Endothelial cell (in vitro differentiated cells): Measurements from ENCODE around the gene C1R. TPM values are rescaled to one million over a fixed set of nuclear protein-coding genes. Genes with fewer than 3 reads are reported as not detected.

Experiments used
- DNase-seq: peaks from one replicate; pipeline ENCODE4 v3.0.0; 2021; ENCODE audit warnings: low spot score
- H3K27ac Mint-ChIP-seq: one replicate; pipeline ENCODE4 v1.8.0; 2021; ENCODE audit warnings: mixed read lengths, inconsistent platforms; ENCODE audit not compliant: unreplicated experiment
- H3K27me3 Mint-ChIP-seq: one replicate; pipeline ENCODE4 v1.8.0; 2021; ENCODE audit warnings: mild to moderate bottlenecking, moderate library complexity, mixed read lengths, inconsistent platforms; ENCODE audit not compliant: unreplicated experiment
- H3K36me3 Mint-ChIP-seq: one replicate; pipeline ENCODE4 v1.8.0; 2021; ENCODE audit warnings: mild to moderate bottlenecking, low read depth, mixed read lengths, inconsistent platforms; ENCODE audit not compliant: unreplicated experiment
- H3K4me1 Mint-ChIP-seq: one replicate; pipeline ENCODE4 v1.8.0; 2021; ENCODE audit warnings: mild to moderate bottlenecking, mixed read lengths, inconsistent platforms; ENCODE audit not compliant: unreplicated experiment
- H3K4me3 Mint-ChIP-seq: one replicate; pipeline ENCODE4 v1.8.0; 2021; ENCODE audit warnings: mild to moderate bottlenecking, mixed read lengths, inconsistent platforms; ENCODE audit not compliant: unreplicated experiment
- H3K9me3 Mint-ChIP-seq: one replicate; pipeline ENCODE4 v1.8.0; 2021; ENCODE audit warnings: mixed read lengths, inconsistent platforms; ENCODE audit not compliant: unreplicated experiment
- total RNA-seq: library from RNA; stranded (reverse); fragmentation: NEBNext Ultra II Directional; extraction: Animal tissue kit (Norgen Biotek cat#: 25700); gene quantifications from one replicate; pipeline ENCODE4 v1.2.1, GENCODE V29; 2021; ENCODE audit not compliant: unreplicated experiment
- TF ChIP-seq, protein P1 (sequence below): fragments of 200-600 bp; sonication (generic); IDR thresholded peaks from one replicate; pipeline ENCODE4 v1.5.0; 2021; ENCODE audit warnings: antibody characterized with exemption; ENCODE audit not compliant: unreplicated experiment

C1R gene
- total RNA-seq, 1 donor from 2014 or later, result 1.4 TPM

DNA sequence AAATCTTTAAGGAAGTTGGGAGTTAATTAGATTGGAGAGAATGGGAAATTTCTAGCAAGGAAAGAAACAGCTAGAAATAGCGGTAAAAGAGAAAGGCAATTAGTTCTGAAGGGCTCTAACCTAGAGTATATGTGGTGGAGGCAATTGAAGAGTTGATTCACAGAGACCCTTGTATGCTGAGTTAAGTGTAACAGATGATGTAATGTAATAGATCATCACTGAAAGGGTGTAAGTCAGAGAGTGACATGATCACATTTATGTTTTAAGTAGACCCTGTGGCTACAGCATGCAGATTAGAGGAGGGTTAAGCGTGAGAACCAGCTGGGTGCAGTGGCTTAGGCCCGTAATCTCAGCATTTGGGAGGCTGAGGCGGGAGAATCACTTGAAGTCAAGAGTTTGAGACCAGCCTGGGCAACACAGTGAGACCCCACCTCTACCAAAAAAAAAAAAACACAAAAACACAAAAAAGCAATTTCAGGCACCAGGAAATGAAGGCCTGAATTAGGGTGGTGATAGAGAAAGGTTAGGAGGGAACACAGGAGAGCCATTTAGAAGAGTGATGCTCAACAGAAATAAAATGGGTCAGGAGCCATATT, 33.5 kb upstream of the C1R start:
- peaks cover 11% of the 10 kb centered on the region for H3K36me3 Mint-ChIP-seq

DNA sequence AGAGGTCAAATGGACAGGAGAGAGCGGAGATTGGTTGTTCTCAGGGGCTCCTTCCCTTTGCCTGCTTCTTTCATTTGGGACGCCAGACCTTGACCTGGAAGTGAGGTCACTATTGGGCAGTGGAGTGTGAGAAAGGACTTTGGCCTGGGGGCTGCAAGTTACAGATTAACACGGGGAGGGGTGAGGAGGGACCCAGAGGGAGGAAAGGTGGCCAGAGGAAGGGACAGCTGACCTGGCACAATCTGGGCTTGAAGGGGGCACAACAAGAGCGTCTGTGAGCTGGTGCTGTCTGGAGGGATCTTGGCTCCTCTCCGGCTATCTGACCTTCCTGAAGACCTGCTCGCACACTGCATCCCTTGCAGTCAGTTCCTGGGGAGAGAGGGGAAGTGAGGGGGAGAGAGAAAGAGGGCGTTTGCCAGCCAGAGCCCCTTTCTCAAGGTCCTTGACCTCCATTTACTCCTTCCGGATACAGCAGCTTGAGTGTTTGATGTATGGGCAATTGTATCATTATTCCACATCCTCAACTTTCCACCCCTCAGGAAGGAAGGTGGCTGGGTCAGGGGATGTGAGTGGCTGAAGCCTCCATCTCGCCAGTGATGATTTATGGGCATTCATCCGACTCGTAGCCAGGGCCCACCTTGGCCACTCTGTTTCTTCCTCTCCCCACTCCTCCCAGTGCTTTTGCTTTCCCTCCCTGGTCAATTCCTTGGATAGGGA, 31.7 kb upstream of the C1R start:
- Mint-ChIP-seq H3K4me3 (no peak overlapping the region), H3K27me3 (peaks cover 4% of the 10 kb centered on the region), H3K27ac (peak overlapping the region; percentile 38), H3K9me3 (no peaks in the 10 kb centered on the region), H3K4me1 (peaks cover 24% of the 10 kb centered on the region), H3K36me3 (peaks cover 11% of the 10 kb centered on the region)
- DNase-seq, result no peak
- TF ChIP-seq, protein P1, sequence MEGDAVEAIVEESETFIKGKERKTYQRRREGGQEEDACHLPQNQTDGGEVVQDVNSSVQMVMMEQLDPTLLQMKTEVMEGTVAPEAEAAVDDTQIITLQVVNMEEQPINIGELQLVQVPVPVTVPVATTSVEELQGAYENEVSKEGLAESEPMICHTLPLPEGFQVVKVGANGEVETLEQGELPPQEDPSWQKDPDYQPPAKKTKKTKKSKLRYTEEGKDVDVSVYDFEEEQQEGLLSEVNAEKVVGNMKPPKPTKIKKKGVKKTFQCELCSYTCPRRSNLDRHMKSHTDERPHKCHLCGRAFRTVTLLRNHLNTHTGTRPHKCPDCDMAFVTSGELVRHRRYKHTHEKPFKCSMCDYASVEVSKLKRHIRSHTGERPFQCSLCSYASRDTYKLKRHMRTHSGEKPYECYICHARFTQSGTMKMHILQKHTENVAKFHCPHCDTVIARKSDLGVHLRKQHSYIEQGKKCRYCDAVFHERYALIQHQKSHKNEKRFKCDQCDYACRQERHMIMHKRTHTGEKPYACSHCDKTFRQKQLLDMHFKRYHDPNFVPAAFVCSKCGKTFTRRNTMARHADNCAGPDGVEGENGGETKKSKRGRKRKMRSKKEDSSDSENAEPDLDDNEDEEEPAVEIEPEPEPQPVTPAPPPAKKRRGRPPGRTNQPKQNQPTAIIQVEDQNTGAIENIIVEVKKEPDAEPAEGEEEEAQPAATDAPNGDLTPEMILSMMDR, result no peak

More for the DNA sequence above, 33.5 kb upstream of the C1R start:
- no peak overlapping the region for H3K27ac Mint-ChIP-seq
- TF ChIP-seq, protein P1, result no peak
- peaks cover 4% of the 10 kb centered on the region for H3K27me3 Mint-ChIP-seq
- H3K4me3 Mint-ChIP-seq, result no peak overlapping the region
- DNase-seq, result no peak
- H3K4me1 Mint-ChIP-seq, result peaks cover 30% of the 10 kb centered on the region
- no peaks in the 10 kb centered on the region for H3K9me3 Mint-ChIP-seq

DNA sequence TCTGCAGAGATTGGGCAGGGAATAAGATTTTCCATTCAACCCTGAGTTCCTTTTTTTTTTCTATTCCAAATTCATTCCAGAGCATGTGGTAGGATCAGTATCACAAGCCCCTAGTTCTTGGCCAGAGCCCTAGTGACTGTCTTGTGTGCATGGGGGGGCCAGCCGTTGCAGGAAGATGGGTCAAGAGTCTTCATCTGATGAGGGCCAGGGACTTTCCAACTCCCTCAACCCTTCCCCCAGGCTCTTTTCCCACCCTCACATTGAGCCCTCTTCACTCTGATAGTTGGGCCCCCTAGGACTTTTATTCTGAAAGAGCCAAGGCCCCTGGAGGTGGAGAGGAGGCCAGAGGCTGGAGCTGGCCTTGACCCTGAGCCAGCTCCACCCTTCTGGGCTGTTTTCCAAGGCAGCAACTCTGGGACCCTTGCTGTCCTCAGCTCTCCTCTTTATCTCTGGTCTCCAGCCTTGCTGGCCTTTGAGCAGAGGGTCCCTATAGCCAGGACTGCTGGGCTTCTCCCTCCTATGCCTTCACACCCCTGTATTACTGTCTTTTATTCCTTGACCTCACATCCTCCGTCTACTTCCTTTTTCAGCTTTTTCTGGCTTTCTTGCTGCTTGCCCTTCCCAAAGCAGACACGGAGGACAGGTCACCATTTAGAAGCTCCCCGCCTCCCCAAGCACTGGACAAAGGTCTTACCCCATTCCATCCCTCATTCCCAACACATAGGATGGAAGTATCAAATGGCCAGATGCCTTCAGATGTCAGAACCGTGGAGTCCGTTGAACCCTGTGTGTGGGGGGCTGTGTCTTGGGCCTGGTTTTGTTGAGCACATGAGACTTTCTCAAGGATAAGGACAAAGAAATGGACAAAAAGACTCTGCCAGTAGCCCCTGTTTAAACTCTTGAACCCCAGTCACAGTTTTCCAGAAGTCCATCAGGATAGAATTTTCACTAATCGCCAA, 30.8 kb upstream of the C1R start:
- DNase-seq, result no peak
- H3K27me3 Mint-ChIP-seq, result peaks cover 6% of the 10 kb centered on the region
- no peaks in the 10 kb centered on the region for H3K9me3 Mint-ChIP-seq
- H3K36me3 Mint-ChIP-seq, result peaks cover 13% of the 10 kb centered on the region
- H3K27ac Mint-ChIP-seq, result no peak overlapping the region
- no peak overlapping the region for H3K4me3 Mint-ChIP-seq
- TF ChIP-seq, protein P1, result no peak
- peaks cover 16% of the 10 kb centered on the region for H3K4me1 Mint-ChIP-seq

DNA sequence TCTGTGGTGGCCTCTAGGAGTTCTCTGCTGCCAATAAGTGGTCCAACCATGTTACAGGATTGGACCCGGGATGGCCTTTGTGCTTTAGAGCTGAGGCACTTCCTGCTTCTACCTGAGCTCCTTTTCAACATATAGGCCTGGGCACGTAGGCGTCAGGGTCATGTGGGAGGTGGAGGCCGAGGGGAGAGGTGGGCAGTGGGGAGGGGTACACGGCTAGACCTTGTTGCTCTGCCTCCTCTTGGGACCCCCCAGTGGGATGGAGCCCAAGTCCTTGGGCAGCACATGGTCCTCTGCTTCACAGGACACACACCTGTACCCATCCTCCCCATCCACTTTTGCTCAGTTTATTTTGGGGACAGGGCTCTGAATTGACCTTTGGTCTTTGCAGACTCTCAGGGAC, 29.1 kb upstream of the C1R start:
- TF ChIP-seq, protein P1, result no peak
- DNase-seq, result no peak
- H3K27me3 Mint-ChIP-seq, result peaks cover 8% of the 10 kb centered on the region
- H3K4me3 Mint-ChIP-seq, result no peak overlapping the region
- H3K4me1 Mint-ChIP-seq, result peaks cover 9% of the 10 kb centered on the region
- peaks cover 9% of the 10 kb centered on the region for H3K36me3 Mint-ChIP-seq
- H3K27ac Mint-ChIP-seq, result no peak overlapping the region
- H3K9me3 Mint-ChIP-seq, result no peaks in the 10 kb centered on the region
